Gastrocnemius medialis (tissue), 4 donors: ENCODE data around the gene PHC3.

ENCODE experiments used
- POLR2A ChIP-seq, 2 donors: fragments of 450-650 bp; IDR thresholded peaks; one replicate each; pipeline ENCODE4 v1.6.1; 2017; ENCODE audit warnings: antibody characterized with exemption in 2 of 2, mild to moderate bottlenecking in 2 of 2, moderate library complexity in 2 of 2
- TF ChIP-seq, protein P1 (sequence below), 5 experiments: fragments of 450-650 bp in 3 of 5; fragments of 200-600 bp in 2 of 5; sonication (generic) in 2 of 5; IDR thresholded peaks in 4 of 5; conservative IDR thresholded peaks in 1 of 5; 1 replicate in 4 of 5; 2 replicates in 1 of 5; pipeline ENCODE4 v1.5.1; 2016 to 2019; ENCODE audit warnings: antibody characterized with exemption in 5 of 5, mild to moderate bottlenecking in 3 of 5, moderate library complexity in 3 of 5

DNA sequence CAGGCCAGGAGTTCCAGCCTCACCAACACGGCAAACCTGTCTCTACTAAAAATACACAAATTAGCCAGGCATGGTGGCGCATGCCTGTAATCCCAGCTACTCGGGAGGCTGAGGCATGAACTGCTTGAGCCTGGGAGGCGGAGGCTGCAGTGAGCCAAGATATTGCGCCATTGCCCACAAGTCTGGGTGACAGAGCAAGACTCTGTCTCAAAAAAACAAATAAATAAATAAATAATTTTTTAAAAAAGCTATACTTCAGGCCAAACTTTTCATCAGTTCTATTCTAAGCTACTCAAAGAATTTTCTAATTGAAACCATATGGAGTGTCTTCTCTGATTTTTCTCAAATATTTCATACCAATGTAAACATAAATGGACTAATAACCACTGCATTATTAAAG lies 43.5 kb downstream of the PHC3 start:
- TF ChIP-seq, protein P1, sequence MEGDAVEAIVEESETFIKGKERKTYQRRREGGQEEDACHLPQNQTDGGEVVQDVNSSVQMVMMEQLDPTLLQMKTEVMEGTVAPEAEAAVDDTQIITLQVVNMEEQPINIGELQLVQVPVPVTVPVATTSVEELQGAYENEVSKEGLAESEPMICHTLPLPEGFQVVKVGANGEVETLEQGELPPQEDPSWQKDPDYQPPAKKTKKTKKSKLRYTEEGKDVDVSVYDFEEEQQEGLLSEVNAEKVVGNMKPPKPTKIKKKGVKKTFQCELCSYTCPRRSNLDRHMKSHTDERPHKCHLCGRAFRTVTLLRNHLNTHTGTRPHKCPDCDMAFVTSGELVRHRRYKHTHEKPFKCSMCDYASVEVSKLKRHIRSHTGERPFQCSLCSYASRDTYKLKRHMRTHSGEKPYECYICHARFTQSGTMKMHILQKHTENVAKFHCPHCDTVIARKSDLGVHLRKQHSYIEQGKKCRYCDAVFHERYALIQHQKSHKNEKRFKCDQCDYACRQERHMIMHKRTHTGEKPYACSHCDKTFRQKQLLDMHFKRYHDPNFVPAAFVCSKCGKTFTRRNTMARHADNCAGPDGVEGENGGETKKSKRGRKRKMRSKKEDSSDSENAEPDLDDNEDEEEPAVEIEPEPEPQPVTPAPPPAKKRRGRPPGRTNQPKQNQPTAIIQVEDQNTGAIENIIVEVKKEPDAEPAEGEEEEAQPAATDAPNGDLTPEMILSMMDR (IDR thresholded peaks at IDR 0.05 in 4 of 5, conservative IDR thresholded peaks at IDR 0.05 in 1 of 5) = no peak
- TF ChIP-seq POLR2A (IDR thresholded peaks at IDR 0.05) = no peak
